Esophagus mucosa (tissue), 1 donor: ENCODE data around the gene THAP9. TPM values are rescaled to one million over a fixed set of nuclear protein-coding genes. Genes with fewer than 3 reads are reported as not detected.
"Not testable (repeated sequence)": the region's sequence is repeated elsewhere in the genome, so short reads cannot be mapped to it uniquely, and the experiment has no call there.

Experiments
- ATAC-seq: fragments of 200-7000 bp; cut with Tn5 transposase; one replicate; pipeline ENCODE4 v1.9.1; 2020
- total RNA-seq: library from RNA; stranded (reverse); gene quantifications from one replicate; pipeline ENCODE4 v1.2.4, GENCODE V29; 2023
- donor health status: DM: yes; HTN: yes; CAD: no.

THAP9 gene
- total RNA-seq = 2.4 TPM

GRCh38 chr4:82900411-82901182 is at the start of gene THAP9:
Gene THAP9 (plus strand): TSS chr4:82900735. CDS start chr4:82900803, 68 bp downstream.
- ATAC-seq = peak; percentile 98

DNA sequence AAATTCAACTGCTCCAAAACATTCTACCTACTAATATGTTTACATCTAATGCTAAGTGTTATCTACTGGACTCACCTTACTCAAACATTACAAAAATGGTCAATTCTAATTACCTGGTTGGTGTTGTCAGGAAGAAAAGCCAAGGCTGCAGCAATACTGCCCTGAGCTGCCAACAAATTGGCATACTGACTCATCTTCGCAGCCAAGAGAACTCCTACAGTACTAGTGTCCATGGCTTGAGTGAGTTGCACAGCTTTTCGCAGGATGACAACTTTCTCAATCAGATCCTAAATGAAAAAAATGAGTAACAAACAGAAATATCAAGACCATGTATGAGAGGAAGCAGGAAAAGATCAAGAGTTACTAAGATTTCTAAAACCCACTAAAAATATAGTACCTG is 49.2 kb upstream of the THAP9 start:
- peak; percentile 51 for ATAC-seq

DNA sequence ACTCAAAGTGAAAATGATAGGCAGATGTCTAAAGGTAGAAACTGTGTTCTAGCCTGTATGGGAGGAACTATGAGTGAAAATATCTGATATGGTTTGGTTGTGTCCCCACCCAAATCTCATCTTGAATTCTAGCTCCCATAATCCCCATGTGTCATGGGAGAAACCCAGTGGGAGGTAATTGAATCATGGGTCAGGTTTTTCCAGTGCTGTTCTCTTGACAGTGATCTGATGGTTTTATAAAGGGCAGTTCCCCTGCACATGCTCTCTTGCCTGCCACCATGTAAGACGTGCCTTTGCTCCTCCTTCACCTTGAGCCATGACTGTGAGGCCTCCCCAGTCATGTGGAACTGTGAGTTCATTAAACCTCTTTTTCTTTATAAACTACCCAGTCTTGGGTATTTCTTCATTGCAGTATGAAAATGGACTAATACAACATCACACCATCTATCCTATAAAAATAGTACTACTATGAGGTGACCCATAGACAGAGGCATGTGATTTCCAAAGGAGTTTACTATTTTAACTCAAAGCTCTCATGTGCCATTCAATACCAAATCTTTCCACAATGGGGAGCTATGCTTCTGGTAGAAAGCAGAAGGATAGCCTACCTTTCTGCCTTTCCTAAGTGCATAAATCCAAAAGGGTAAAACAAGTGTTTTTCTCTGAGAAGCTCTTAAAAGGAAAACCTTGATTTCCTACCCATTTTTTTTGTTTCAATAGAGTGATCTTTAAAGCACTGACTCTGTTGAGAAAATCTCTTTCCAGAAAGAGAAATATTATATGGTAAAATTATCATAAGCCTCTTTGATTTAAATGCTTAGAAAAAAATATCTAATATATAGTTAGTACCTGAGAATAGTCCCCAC is 48.4 kb upstream of the THAP9 start:
- peak; percentile 69 for ATAC-seq

DNA sequence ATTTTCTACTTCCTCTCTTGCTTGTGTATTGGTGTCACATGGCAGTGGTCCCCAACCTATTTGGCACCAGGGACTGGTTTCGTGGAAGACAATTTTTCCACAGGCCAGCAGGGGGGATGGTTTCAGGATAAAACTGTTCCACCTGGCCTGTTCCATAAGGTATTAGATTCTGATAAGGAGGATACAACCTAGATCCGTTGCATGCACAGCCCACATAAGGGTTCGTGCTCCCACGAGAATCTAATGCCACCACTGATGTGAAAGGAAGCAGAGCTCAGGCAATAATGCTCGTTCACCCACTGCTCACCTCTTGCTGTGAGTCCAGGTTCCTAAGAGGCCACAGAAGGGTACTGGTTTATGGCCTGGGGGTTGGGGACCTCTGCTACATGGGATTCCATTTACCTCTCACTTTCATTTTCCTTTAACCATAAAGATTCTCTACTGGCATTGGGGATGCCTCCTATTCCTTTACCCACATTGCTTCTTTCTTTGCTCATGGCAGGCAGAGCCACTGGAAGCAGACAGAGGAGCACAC is 47.7 kb upstream of the THAP9 start:
- no peak for ATAC-seq

DNA sequence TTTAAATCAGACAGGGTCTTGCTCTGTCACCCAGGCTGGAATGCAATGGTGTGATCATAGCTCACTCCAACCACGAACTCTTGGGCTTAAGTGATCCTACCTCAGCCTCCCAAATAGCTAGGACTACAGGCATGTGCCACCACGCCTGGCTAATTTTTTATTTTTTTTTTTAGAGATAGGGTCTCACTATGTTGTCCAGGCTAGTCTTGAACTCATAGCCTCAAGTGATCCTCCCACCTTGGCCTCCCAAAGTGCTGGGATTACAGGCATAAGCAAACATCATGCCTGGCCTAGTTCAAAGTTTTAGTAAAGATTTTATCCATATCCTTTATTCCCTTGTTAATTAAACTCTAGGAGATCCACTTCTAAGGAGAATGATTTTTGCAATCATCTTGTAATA is 40.0 kb upstream of the THAP9 start:
- not testable (repeated sequence) for ATAC-seq

DNA sequence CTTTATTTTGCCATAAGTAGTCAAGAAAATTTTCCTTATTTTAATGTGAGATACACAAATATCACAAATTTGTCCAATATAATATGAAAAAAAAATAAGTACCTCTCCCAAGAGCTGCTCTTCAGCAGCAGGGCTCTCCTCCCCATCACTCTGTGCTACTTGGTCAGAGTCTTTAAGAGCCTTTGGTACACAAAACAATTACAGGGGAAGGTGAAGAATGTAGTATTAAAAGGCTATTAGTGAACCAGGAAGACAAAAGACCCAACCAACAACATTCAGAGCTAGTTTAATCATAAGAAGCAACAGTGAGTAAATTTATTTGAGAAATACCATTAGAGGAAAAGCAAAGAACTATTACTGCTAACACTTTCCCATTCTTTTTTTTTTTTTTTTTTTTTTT is 39.0 kb upstream of the THAP9 start:
- peak; percentile 65 for ATAC-seq

DNA sequence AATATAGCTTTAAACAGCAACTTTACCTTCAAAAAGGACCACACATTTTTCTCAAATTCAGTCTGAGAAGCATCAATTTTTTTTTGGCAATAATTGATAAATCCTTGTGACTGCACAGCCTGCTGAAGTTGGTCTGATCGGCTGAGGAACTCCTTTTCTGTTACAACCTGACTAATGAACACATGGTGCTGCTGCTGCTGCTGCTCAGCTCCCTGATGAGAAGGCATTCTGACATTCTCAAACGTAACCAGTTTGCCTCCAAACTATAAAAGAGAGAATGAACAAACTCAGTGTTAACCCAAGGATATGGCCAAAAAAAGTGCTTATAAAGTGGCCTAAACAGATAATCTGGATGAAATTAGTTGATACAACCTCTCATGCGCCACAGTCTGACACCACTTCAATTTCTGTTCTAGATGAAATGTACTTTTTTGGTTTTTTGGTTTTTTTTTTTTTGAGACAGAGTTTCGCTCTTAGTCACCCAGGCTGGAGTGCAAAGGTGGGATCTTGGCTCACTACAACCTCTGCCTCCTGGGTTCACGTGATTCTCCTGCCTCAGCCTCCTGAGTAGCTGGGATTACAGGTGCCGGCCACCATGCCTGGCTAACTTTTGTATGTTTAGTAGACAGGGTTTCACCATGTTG is 36.1 kb upstream of the THAP9 start:
- no peak for ATAC-seq

DNA sequence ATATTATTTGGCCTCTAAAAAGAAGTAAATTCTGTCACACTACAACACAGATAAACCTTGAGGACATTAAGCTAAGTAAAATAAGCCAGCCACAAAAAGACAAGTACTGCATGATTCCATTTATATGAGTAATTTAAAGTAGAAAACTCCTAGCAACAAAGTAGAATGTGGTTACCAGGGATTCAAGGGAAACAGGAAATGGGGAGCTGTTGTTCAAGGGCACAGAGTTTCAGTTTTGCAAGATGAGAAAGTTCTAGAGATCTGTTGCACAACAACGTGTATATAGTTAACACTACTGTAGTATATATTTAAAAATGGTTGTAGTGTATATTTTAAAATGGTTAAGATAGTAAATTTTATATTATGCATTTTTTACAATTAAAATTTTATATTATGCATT is 34.9 kb upstream of the THAP9 start:
- ATAC-seq = peak; percentile 89

GRCh38 chr4:82866033-82866432 is 34.5 kb upstream of the THAP9 start:
- peak; percentile 73 for ATAC-seq

- no peak for ATAC-seq
Observed at GRCh38 chr4:82866706-82867385, 33.7 kb upstream of the THAP9 start.

DNA sequence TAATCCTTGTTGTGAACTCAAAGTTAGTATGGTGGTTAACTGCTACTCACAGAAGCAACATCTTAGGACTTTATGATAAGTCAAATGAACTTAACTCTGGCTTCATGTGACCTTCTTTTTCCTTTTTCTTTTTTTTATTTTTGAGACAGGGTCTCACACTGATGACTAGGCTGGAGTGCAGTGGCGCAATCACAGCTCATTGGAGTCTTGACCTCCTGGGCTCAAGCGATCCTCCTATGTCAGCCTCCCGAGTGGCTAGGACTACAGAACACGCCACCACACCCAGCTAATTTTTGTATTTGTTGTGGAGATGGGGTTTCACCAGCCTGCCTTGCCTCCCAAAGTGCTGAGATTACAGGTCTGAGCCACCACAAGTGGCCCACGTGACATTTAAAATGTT is 32.0 kb upstream of the THAP9 start:
- no peak for ATAC-seq

GRCh38 chr4:82885410-82885809 is 15.1 kb upstream of the THAP9 start:
- ATAC-seq = no peak

DNA sequence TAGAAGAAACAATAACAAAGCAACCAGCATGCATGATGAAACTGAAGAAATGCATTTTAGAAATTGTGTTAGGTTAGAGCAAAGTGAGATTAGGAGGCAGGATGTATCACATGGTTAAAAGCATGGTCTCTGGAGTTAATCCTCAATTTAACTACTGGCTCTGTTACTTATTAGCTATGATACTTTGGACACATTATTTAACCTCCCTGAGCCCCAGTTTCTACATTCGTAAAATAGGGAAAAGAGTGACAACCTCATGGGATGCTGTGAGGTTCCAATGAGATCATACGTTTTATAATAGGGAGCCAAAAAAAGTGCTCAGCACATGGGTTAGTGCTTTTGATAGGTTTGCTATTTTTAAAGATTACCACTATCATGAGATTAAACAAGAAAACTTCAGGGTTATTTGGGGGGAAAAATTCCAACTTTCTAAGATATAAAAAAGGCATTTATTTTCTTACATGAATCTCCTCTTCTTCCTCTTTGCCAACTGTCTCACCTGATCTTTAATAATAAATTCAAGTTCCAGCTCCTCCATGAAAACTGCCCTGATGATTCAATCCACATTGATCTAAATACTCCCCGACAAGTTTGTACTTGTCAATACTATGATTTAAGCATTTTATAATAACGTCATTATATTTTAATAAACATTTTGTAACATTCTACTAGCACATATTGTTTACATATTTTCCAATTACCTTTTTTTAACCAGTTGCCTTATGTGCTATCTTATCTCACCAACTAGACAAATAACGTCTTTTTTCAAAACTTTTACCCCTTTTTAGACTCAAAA is 14.2 kb upstream of the THAP9 start:
- no peak for ATAC-seq

DNA sequence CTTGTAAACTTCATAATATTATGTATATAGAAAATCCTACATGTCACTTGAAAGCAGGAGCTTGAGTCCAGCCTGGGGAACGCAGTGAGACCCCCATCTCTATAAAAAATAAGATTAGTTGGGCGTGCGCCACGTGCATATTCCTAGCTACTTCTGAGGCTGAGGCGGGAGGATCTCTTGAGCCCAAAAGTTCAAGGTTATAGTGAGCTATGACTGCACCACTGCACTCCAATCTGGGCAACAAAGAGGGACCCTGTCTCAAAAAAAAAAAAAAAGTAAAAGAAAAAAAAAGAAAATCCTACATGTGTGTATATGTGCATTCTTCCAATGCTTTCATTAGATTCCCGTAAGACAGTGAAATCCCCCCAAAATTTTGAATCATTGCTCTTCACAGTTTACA is 11.2 kb upstream of the THAP9 start:
- ATAC-seq = no peak

- ATAC-seq = peak; percentile 5
Observed at GRCh38 chr4:82890528-82890900, 10.0 kb upstream of the THAP9 start.

DNA sequence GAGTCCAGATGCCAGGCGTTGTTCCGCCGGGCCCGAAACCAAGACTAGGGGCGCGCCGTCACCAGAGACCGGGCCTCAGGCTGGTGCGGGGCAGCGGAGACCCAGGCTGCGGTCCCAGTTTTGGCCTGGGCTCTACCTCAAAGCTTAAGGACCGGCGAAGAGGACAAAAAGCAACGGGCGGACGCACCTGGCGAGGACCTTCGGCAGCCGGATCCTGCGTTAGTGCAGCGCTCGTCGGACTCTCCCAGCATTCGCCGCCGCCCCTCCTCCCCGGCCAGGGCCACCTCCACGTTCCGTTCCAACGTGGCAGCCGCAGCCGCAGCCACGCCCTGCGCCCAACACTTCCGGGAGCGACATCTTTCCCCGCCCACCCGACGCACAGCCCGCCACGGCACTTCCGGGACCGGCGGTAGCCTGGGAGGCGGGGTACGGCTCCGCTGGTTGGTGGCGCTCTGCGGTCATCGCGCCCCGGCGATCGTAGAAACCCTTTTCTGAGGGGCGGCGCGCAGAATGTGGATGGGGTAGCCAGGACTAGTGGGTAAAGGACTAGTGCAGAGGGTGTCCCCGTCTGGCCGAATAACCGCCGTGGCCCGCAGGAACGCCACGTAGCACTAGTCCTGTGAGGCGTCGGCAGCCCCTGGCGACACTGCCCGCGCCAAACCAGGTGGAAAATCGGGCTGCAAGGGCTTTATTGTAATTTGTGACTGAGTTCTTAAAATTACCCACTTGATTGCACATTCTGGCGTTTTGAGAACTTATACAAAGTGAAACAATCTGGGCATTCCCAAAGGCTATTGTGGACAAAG is 9.4 kb upstream of the THAP9 start, which contains the start of gene SEC31A:
TSS of gene SEC31A (minus strand) at position 253 of the 806 bp plus-strand sequence. CDS start 9,217 bp downstream, outside the sequence.
- ATAC-seq = peak; percentile 98

GRCh38 chr4:82891707-82892466 is 8.6 kb upstream of the THAP9 start:
- ATAC-seq = no peak

DNA sequence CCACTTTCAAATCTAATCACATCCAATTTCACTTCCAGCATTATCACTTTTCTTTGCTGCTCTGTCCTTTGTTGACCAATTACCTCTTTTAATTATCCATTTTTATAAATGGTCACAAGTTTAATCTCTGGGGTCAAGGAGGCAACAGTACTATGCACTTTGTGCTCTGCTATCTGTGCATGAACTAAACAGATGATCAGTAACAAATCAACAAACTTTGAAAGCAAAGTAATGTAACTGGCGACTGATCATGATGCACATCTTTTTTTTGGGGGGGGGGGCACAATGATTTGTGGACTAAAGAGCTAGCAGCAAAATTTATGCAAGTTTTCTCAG is 8.1 kb upstream of the THAP9 start:
- no peak for ATAC-seq

GRCh38 chr4:82893942-82894341 is 6.6 kb upstream of the THAP9 start:
- ATAC-seq = no peak

DNA sequence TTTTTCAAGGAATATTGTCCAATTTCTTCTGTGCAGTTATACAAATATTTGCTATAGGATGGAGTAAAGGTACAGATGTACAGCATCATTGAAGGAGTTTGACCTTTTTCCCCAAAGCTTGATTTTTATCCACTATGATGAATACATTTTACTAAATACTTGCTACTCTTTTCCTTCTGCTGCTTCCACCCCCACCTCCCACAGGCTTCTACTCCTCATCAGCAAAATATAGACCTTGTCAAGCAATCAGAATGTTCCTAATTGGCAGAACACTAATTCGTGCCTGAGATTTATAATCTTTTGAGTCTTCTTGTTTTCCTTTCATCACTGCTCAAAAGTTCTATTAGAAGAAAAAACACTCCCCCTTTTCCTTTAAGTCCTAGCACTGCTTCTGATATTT is 3.8 kb upstream of the THAP9 start:
- ATAC-seq = no peak
